Astrocyte of the cerebellum (primary cell): ENCODE results near the gene FRRS1L.

Experiments
- DNase-seq: peaks from one replicate; pipeline ENCODE4 v3.0.0-alpha.2; 2011; ENCODE audit warnings: low read depth
- H3K4me3 ChIP-seq: 2 replicates; pipeline ENCODE4 v1.5.1; 2011; ENCODE audit warnings: mild to moderate bottlenecking, low read depth, low read length, moderate library complexity
- in situ Hi-C: cut with HindIII; loops from 2 replicates; pipeline ENCODE4 v1.10.0; 2017; ENCODE audit warnings: low sequenced_read_pairs
- TF ChIP-seq, protein P1 (sequence below): IDR thresholded peaks from 2 replicates; pipeline ENCODE4 v1.5.1; 2012; ENCODE audit warnings: low read length, low read depth, moderate library complexity, mild to moderate bottlenecking; ENCODE audit errors: missing control alignments

FRRS1L gene

DNA sequence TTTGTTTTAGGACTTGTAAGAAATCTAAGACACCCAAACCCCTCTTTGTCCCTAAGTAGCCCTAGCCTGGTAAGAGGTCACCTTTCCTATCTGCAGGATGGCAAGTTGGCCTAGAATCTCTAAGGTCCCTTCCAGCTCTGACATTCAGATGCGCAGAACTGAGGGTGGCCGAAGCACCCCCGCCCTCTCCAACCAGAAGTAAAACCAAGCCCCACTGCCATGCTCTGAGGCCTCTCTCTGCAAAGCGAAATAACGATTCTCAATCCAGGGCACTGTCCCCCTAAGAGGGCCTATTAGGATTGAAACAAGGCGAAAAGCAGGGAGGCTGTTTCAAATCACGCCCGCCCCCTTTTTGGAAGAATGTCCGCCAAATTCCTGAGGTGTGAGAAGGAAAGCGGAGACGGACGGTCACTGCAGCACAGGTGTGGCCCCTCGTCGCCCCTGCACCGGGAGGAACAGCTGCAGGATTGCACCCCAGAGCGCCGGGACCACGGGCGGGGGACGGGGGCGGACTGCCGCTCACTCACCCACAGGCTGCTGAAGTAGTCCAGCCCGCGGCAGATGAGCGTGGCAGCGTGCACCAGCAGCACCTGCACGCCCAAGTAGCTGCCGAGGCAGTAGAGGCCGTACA is 48.1 kb downstream of the FRRS1L start:
- TF ChIP-seq, protein P1, sequence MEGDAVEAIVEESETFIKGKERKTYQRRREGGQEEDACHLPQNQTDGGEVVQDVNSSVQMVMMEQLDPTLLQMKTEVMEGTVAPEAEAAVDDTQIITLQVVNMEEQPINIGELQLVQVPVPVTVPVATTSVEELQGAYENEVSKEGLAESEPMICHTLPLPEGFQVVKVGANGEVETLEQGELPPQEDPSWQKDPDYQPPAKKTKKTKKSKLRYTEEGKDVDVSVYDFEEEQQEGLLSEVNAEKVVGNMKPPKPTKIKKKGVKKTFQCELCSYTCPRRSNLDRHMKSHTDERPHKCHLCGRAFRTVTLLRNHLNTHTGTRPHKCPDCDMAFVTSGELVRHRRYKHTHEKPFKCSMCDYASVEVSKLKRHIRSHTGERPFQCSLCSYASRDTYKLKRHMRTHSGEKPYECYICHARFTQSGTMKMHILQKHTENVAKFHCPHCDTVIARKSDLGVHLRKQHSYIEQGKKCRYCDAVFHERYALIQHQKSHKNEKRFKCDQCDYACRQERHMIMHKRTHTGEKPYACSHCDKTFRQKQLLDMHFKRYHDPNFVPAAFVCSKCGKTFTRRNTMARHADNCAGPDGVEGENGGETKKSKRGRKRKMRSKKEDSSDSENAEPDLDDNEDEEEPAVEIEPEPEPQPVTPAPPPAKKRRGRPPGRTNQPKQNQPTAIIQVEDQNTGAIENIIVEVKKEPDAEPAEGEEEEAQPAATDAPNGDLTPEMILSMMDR, result no peak
- H3K4me3 ChIP-seq, result peak overlapping the region; percentile 64
- DNase-seq, result no peak
- in situ Hi-C loops, result no loop called here

DNA sequence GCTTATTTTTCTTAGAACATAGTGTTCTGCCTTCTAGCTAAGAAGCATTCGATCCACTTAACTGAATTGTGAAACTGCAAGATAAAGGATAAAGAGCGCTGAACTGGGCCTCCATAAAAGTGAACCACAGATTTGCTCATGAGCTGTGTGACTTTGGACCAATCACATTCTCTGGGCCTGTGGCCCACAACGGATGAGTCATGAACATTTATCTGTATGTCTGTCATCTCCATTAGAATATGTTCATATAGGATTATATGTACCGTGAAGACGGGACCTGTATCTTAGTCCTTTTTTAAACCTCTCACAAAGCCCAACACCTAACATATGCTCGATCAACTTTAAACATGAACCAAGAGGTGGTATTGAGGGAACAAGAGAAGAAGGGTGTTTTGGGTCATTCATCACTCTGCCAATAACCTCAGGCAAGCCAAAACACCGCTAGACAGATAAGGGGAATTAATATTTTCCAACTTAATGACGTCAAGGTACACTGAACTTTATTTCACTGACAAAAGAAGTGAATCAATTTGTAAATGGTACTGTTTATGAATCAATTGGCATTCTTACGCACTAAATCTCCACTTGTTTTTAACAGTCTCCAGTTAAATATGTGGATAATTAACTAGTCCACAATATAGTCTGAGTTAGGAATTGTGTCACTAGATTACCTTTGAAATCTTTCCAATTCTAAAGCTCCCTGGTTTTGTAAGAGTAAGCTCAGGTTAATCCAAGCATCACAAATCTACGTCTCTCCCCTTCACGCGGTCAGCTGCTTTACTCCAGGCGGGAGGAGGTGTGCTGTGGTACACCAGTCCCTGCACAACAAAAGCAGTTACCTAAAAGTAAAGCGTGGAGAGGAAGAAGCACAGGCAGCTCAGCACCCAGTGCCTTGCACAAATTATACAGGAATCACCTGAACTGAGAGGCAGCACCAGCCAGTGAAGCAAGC is 48.9 kb downstream of the FRRS1L start:
- H3K4me3 ChIP-seq, result peak overlapping the region; percentile 64
- in situ Hi-C loops, result no loop called here
- TF ChIP-seq, protein P1, result no peak
- no peak for DNase-seq

DNA sequence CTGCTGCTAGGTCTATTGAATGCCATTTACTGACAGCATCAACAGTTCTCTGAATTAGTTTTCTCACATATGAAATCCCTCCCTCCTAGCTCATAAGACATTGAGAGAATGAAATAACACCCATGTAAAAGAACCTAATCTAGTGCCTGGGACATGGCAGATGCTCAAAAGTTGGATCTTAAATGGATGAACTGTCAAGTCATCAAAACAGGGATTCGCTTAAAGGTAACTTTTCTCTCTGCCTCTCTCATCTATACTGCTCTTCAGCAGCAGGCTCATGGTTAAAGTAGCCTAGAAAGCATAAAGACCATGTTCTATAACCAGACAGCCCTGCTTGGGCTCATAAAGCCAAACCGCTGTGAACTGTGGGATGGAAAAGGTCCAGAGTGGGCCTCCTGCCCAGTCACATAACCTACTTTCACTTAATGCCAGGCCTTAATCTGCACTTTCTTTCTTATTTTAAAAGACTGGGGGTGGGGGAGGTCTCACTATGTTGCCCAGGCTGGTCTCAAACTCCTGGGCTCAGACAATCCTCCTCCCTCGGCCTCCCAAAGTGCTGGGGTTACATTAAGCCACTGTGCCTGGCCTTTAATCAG is 51.0 kb downstream of the FRRS1L start:
- no peak overlapping the region for H3K4me3 ChIP-seq
- TF ChIP-seq, protein P1, result no peak
- peak; percentile 92 for DNase-seq
- in situ Hi-C loops, result no loop called here

DNA sequence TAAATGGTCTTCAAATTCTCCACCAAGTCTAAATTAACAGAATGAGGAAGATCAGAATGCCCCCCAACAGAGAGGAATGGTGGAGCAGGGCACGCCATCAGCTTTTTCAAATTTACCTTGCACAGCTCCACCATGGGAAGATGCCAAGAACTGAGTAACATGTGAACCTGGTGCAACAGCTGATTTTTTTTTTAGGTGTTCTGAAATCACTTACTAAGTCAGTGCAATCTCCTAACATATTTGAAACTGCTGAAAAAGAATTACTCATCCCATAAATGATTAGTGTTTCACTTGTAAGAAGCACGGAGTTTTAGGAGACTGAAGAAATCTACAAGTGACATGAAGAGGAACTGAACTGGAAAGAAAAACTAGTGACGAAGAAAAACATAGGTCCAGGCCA is 52.4 kb downstream of the FRRS1L start:
- H3K4me3 ChIP-seq, result no peak overlapping the region
- in situ Hi-C loops, result no loop called here
- no peak for DNase-seq
- TF ChIP-seq, protein P1, result no peak

DNA sequence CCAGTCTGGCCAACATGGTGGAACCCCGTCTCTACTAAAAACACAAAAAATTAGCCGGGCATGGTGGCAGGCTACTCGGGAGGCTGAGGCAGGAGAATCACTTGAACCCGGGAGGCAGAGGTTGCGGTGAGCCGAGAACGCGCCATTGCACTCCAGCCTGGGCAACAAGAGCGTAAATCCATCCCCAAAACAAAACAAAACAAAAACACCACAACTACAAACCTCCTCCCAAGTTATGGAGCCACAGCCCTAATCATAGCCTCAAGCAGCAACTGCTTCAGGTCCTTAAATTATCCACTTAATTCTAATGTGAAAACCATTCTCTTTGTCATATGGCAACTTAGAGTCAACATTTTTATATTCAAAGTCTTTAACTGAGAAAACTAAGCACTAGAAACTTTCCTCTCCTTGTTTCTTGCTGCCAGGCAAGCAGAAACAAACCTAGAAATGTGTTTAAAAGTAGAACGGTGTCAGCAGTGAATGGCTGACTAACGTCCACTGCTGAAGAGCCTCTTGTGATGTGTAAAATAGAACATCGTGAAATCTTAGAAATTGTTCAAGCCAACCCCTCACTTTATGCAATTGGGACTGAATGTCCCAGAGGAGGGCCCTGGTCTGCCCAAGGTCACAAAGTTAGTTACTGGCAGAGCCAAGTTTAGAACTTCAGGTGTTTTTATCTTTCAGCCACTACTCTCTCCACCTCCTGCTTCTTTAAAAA is 53.0 kb downstream of the FRRS1L start:
- TF ChIP-seq, protein P1, result no peak
- H3K4me3 ChIP-seq, result no peak overlapping the region
- in situ Hi-C loops, result no loop called here
- DNase-seq, result no peak

DNA sequence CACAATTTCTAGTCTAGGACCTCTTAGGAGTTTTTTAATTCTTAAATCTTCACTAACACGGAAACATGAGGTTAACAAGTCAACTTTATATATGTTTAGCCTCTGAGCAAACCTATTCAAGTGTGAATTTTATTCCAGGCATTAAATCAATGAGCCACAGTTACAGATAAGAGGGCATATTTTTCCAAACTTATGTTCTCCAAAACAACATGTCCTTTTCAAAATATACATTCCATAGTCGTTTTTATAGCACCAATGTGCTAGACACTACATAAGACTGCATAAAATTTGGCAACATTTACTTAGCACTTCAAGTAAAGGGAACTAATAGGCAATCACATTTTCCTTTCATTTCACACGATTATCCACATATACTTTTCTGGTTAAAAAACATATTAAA is 53.8 kb downstream of the FRRS1L start:
- in situ Hi-C loops, result no loop called here
- DNase-seq, result no peak
- no peak overlapping the region for H3K4me3 ChIP-seq
- TF ChIP-seq, protein P1, result no peak
